ENCODE data around the gene NUMB. TPM values are rescaled to one million over a fixed set of nuclear protein-coding genes. Genes with fewer than 3 reads are reported as not detected.

Gene NUMB
- total RNA-seq, 2 experiments from 2014 or later = 27.9 to 31.5 TPM

DNA sequence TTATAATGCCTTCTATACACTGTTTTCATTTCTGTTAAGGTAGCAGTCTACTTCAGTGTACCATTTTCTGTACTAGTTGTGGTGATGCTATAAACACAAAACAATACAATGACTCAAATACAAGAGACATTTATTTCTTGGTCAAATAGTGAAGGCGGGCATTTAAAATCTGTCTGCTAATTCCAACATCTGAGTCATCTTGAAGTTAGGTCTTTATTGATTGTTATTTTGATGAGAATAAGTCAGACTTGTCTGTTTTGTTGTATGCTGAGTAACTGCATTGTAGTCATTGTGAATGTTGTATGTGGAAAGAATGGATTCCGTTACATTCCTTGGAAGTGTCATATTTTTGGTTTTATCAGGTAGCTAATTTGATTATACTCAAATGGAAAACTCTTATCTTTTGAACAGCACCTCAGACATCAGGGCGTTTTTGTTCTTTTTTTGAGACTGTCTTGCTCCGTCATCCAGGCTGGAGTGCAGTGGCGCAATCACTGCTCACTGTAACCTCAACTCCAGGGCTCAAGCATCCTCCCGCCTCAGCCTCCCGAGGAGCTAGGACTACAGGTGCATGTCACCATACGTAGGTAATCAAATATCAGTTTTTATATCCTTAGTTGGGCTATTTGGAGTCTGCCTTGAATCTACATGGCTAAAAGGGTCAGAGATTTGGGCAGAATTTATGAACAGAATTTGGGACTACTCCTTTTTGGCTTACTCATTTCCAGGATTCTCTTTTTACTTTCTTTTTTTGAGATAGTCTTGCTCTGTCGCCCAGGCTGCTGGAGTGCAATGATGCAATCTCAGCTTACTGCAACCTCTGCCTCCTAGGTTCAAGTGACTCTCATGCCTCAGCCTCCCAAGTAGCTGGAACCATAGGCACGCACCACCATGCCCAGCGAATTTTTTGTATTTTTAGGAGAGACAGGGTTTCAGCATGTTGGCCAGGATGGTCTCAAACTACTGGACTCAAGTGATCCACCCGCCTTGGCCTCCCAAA, 164.3 kb downstream of the NUMB start:
- no peaks in the 10 kb centered on the region for H3K27me3 Mint-ChIP-seq
- H3K27ac Mint-ChIP-seq = no peak overlapping the region

DNA sequence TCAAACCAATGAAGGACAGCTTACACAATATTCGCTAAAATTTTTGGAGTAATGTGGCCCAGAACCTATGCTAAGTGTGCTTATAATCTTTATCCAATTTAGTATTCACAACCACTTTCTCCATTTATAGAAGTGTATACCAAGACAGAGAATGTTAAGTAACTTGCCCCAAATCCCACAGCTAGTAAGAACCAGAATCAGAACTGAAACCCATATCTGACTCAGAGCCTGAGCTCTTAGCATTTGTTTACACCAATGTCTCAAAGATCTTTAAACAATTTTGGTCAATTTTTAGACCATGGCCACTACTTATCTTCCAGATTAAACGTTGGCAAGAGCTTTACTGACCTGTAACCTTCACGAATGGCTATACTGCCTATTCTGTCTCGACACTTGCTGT, 168.1 kb downstream of the NUMB start:
- DNase-seq (no peak), ATAC-seq (ENCODE audit: poor library complexity) (no peak)
- TF ChIP-seq, protein P1, sequence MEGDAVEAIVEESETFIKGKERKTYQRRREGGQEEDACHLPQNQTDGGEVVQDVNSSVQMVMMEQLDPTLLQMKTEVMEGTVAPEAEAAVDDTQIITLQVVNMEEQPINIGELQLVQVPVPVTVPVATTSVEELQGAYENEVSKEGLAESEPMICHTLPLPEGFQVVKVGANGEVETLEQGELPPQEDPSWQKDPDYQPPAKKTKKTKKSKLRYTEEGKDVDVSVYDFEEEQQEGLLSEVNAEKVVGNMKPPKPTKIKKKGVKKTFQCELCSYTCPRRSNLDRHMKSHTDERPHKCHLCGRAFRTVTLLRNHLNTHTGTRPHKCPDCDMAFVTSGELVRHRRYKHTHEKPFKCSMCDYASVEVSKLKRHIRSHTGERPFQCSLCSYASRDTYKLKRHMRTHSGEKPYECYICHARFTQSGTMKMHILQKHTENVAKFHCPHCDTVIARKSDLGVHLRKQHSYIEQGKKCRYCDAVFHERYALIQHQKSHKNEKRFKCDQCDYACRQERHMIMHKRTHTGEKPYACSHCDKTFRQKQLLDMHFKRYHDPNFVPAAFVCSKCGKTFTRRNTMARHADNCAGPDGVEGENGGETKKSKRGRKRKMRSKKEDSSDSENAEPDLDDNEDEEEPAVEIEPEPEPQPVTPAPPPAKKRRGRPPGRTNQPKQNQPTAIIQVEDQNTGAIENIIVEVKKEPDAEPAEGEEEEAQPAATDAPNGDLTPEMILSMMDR (IDR thresholded peaks at IDR 0.05) = no peak
- peaks cover 61% of the 10 kb centered on the region for H3K36me3 Mint-ChIP-seq (ENCODE audit: low read depth)
- Histone ChIP-seq H3K27me3 (ENCODE audit: control insufficient read depth in 1 of 2, insufficient read depth in 2 of 2, low read length in 2 of 2) (no peaks in the 10 kb centered on the region), H3K4me1 (ENCODE audit: insufficient read depth, low read length) (no peaks in the 10 kb centered on the region), H3K27ac (ENCODE audit: low read depth in 1 of 2, low read length in 2 of 2) (no peak overlapping the region), H3K9me3 (ENCODE audit: control insufficient read depth in 1 of 2, insufficient read depth in 1 of 2, low read length in 2 of 2) (no peaks in the 10 kb centered on the region), H3K4me3 (ENCODE audit: low read length) (no peak overlapping the region), H3K36me3 (ENCODE audit: insufficient read depth, low read length) (peaks cover 28% of the 10 kb centered on the region)
- H3K27ac Mint-ChIP-seq = no peak overlapping the region
- H3K4me3 Mint-ChIP-seq = no peak overlapping the region
- no peaks in the 10 kb centered on the region for H3K9me3 Mint-ChIP-seq
- ChIA-PET CTCF (no interaction called here), POLR2A (interaction anchor here (1.3 kb wide), 1 partner anchor 15 kb away, joined by 3 read pairs; no protein-coding TSS in a partner anchor)
- no peaks in the 10 kb centered on the region for H3K27me3 Mint-ChIP-seq
- intact Hi-C loops (cut with DNase I, micrococcal nuclease) = no loop called here
- H3K4me1 Mint-ChIP-seq (ENCODE audit: low read depth) = no peaks in the 10 kb centered on the region

More for the DNA sequence above, 164.3 kb downstream of the NUMB start:
- no peak for ATAC-seq (ENCODE audit: poor library complexity)
- Histone ChIP-seq H3K4me1 (ENCODE audit: insufficient read depth, low read length) (no peaks in the 10 kb centered on the region), H3K36me3 (ENCODE audit: insufficient read depth, low read length) (peaks cover 14% of the 10 kb centered on the region), H3K27me3 (ENCODE audit: control insufficient read depth in 1 of 2, insufficient read depth in 2 of 2, low read length in 2 of 2) (no peaks in the 10 kb centered on the region), H3K27ac (ENCODE audit: low read depth in 1 of 2, low read length in 2 of 2) (no peak overlapping the region), H3K9me3 (ENCODE audit: control insufficient read depth in 1 of 2, insufficient read depth in 1 of 2, low read length in 2 of 2) (no peaks in the 10 kb centered on the region), H3K4me3 (ENCODE audit: low read length) (no peak overlapping the region)
- Mint-ChIP-seq H3K9me3 (no peaks in the 10 kb centered on the region), H3K36me3 (ENCODE audit: low read depth) (peaks cover 41% of the 10 kb centered on the region), H3K4me1 (ENCODE audit: low read depth) (no peaks in the 10 kb centered on the region), H3K4me3 (no peak overlapping the region)
- intact Hi-C loops (cut with DNase I, micrococcal nuclease) = no loop called here
- POLR2A ChIA-PET = interaction anchor here (1.5 to 1.6 kb wide), 3 partner anchors 164 to 178 kb away, joined by 3 to 13 read pairs (median 7); partner anchors contain the start of gene NUMB
- CTCF ChIA-PET = interaction anchor here (0.6 to 2.7 kb wide), 6 partner anchors 10 to 339 kb away, joined by 3 to 47 read pairs (median 4); no protein-coding TSS in a partner anchor
- TF ChIP-seq, protein P1 (IDR thresholded peaks at IDR 0.05) = no peak
- no peak for DNase-seq

DNA sequence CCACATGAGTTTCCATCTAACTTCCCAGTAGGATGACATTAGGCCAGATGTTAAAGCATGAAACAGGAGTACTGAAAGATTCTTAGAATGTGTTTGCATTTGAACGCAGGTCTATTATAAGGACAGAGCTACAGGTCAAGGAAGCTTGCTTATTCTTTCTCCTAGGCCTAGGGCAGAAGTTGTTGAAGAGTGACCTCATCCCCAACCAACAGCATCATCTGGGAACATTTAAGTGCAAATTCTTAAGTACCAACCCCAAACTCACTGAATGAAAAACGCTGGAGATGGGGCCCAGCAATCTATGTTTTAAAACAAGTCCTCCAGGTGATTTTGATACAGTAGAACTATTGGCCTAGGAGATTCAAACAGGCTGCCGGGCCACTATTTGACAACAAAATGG, 168.6 kb downstream of the NUMB start:
- Histone ChIP-seq H3K36me3 (ENCODE audit: insufficient read depth, low read length) (peaks cover 31% of the 10 kb centered on the region), H3K4me1 (ENCODE audit: insufficient read depth, low read length) (no peaks in the 10 kb centered on the region), H3K9me3 (ENCODE audit: control insufficient read depth in 1 of 2, insufficient read depth in 1 of 2, low read length in 2 of 2) (no peaks in the 10 kb centered on the region), H3K27me3 (ENCODE audit: control insufficient read depth in 1 of 2, insufficient read depth in 2 of 2, low read length in 2 of 2) (no peaks in the 10 kb centered on the region), H3K27ac (ENCODE audit: low read depth in 1 of 2, low read length in 2 of 2) (no peak overlapping the region), H3K4me3 (ENCODE audit: low read length) (no peak overlapping the region)
- POLR2A ChIA-PET = interaction anchor here (1.3 kb wide), 1 partner anchor 15 kb away, joined by 3 read pairs; no protein-coding TSS in a partner anchor
- no peaks in the 10 kb centered on the region for H3K9me3 Mint-ChIP-seq
- H3K4me1 Mint-ChIP-seq (ENCODE audit: low read depth) = no peaks in the 10 kb centered on the region
- intact Hi-C loops (cut with DNase I, micrococcal nuclease) = no loop called here
- no peaks in the 10 kb centered on the region for H3K27me3 Mint-ChIP-seq
- TF ChIP-seq, protein P1 (IDR thresholded peaks at IDR 0.05) = no peak
- ATAC-seq (ENCODE audit: poor library complexity) (no peak), DNase-seq (no peak)
- no peak overlapping the region for H3K27ac Mint-ChIP-seq
- CTCF ChIA-PET = no interaction called here
- H3K4me3 Mint-ChIP-seq = no peak overlapping the region
- H3K36me3 Mint-ChIP-seq (ENCODE audit: low read depth) = peaks cover 62% of the 10 kb centered on the region

Measured in CD4-positive, alpha-beta T cell (primary cell).